Neural cell (in vitro differentiated cells): Measurements from ENCODE around the gene ITGA11. TPM values are rescaled to one million over a fixed set of nuclear protein-coding genes. Genes with fewer than 3 reads are reported as not detected.

Experiments used
- H2AFZ ChIP-seq: fragments of 200-600, 300-800 bp; sonication (generic), shearing (Covaris generic); 2 replicates; pipeline ENCODE4 v1.6.0; 2014; ENCODE audit warnings: low read depth, mild to moderate bottlenecking, antibody characterized with exemption, low read length, moderate library complexity
- H3F3A ChIP-seq: fragments of 200-600 bp; shearing (Covaris generic); 2 replicates; pipeline ENCODE4 v1.6.1; 2016; ENCODE audit warnings: mild to moderate bottlenecking, moderate library complexity, mixed read lengths, antibody characterized with exemption, low read length; ENCODE audit not compliant: insufficient read depth, poor library complexity, severe bottlenecking
- H3K27ac ChIP-seq: fragments of 200-600, 300-800 bp; sonication (generic), shearing (Covaris generic); 2 replicates; pipeline ENCODE4 v1.5.1; 2014; ENCODE audit warnings: mild to moderate bottlenecking, low read length, moderate library complexity
- H3K27me3 ChIP-seq: fragments of 300-800, 200-600 bp; sonication (generic), shearing (Covaris generic); 2 replicates; pipeline ENCODE4 v1.6.0; 2014; ENCODE audit warnings: mild to moderate bottlenecking, low read depth, low read length, moderate library complexity; ENCODE audit not compliant: insufficient read depth
- H3K36me3 ChIP-seq: fragments of 300-800, 200-600 bp; sonication (generic), shearing (Covaris generic); 2 replicates; pipeline ENCODE4 v1.5.1; 2014; ENCODE audit warnings: mild to moderate bottlenecking, antibody characterized with exemption, low read length, moderate library complexity; ENCODE audit not compliant: insufficient read depth
- H3K4me2 ChIP-seq: fragments of 300-800, 200-600 bp; sonication (generic), shearing (Covaris generic); 2 replicates; pipeline ENCODE4 v1.6.0; 2014; ENCODE audit warnings: mild to moderate bottlenecking, low read length
- H3K4me3 ChIP-seq: fragments of 300-800, 200-600 bp; sonication (generic), shearing (Covaris generic); 2 replicates; pipeline ENCODE4 v1.5.1; 2014; ENCODE audit warnings: mild to moderate bottlenecking, low read length, moderate library complexity
- H3K79me2 ChIP-seq: fragments of 200-600 bp; shearing (Covaris generic); replicated peaks from 2 replicates; pipeline ENCODE4 v1.6.0; 2014; ENCODE audit warnings: mild to moderate bottlenecking, low read length, moderate library complexity; ENCODE audit not compliant: insufficient read depth
- H3K9ac ChIP-seq: fragments of 300-800, 200-600 bp; sonication (generic), shearing (Covaris generic); 2 replicates; pipeline ENCODE4 v1.6.1; 2016; ENCODE audit warnings: mild to moderate bottlenecking, low read length, mixed read lengths
- H3K9me2 ChIP-seq: fragments of 200-600 bp; shearing (Covaris generic); 2 replicates; pipeline ENCODE4 v1.6.1; 2016; ENCODE audit warnings: mild to moderate bottlenecking, low read length, mixed read lengths; ENCODE audit not compliant: insufficient read depth
- H3K9me3 ChIP-seq: fragments of 200-600, 300-800 bp; sonication (generic), shearing (Covaris generic); 2 replicates; pipeline ENCODE4 v1.6.1; 2016; ENCODE audit warnings: mild to moderate bottlenecking, mixed run types, low read length, moderate library complexity, mixed read lengths
- H4K20me1 ChIP-seq: fragments of 200-600 bp; shearing (Covaris generic); 2 replicates; pipeline ENCODE4 v1.6.1; 2016; ENCODE audit warnings: mild to moderate bottlenecking, mixed run types; ENCODE audit not compliant: insufficient read depth
- EP300 ChIP-seq: fragments of 450-650 bp; conservative IDR thresholded peaks from 2 replicates; pipeline ENCODE4 v1.6.1; 2014; ENCODE audit warnings: antibody characterized with exemption, mild to moderate bottlenecking, moderate library complexity; ENCODE audit not compliant: poor library complexity, severe bottlenecking
- EZH2 ChIP-seq: fragments of 200-600, 300-800 bp; shearing (Covaris generic), sonication (generic); IDR thresholded peaks from 2 replicates; pipeline ENCODE4 v1.6.1; 2014; ENCODE audit warnings: antibody characterized with exemption, low read length, borderline replicate concordance, mild to moderate bottlenecking; ENCODE audit not compliant: insufficient read depth, poor library complexity, severe bottlenecking
- MXI1 ChIP-seq: fragments of 450-650 bp; conservative IDR thresholded peaks from 2 replicates; pipeline ENCODE4 v1.6.1; 2014; ENCODE audit warnings: antibody characterized with exemption, mild to moderate bottlenecking; ENCODE audit not compliant: poor library complexity, severe bottlenecking
- POLR2AphosphoS5 ChIP-seq: IDR thresholded peaks from 2 replicates; pipeline ENCODE4 v1.6.1; 2012
- RAD21 ChIP-seq: fragments of 450-650 bp; conservative IDR thresholded peaks from 2 replicates; pipeline ENCODE4 v1.6.1; 2014; ENCODE audit warnings: antibody characterized with exemption, mild to moderate bottlenecking, moderate library complexity
- SMC3 ChIP-seq: fragments of 450-650 bp; conservative IDR thresholded peaks from 2 replicates; pipeline ENCODE4 v1.6.1; 2014; ENCODE audit warnings: antibody characterized with exemption, mild to moderate bottlenecking, moderate library complexity; ENCODE audit not compliant: poor library complexity
- TAF1 ChIP-seq: IDR thresholded peaks from 2 replicates; pipeline ENCODE4 v1.6.1; 2012; ENCODE audit warnings: low read depth
- polyA plus RNA-seq: library from polyadenylated mRNA; depleted of rRNA; stranded (reverse); fragments of >200 nt; gene quantifications from 2 replicates; pipeline ENCODE4 v1.2.3, GENCODE V29; 2014
- TF ChIP-seq, protein P1 (sequence below): fragments of 450-650 bp; IDR thresholded peaks from 2 replicates; pipeline ENCODE4 v1.5.1; 2014; ENCODE audit warnings: antibody characterized with exemption, mild to moderate bottlenecking, moderate library complexity; ENCODE audit not compliant: poor library complexity, severe bottlenecking
- TF ChIP-seq, protein P2 (sequence below): IDR thresholded peaks from 2 replicates; pipeline ENCODE4 v1.6.1; 2012; ENCODE audit warnings: borderline replicate concordance

The ITGA11 gene
- polyA plus RNA-seq, 1 donor from 2014 or later, result not detected

- Histone ChIP-seq H3K9me2 (no peaks in the 10 kb centered on the region), H3K36me3 (no peaks in the 10 kb centered on the region), H3K4me3 (no peak overlapping the region), H3K79me2 (no peaks in the 10 kb centered on the region), H3F3A (no peaks in the 10 kb centered on the region), H3K9ac (no peak overlapping the region), H3K27ac (no peak overlapping the region), H3K4me2 (no peak overlapping the region), H3K27me3 (no peaks in the 10 kb centered on the region), H4K20me1 (no peaks in the 10 kb centered on the region), H3K9me3 (no peaks in the 10 kb centered on the region), H2AFZ (no peak overlapping the region)
- TF ChIP-seq, protein P1, sequence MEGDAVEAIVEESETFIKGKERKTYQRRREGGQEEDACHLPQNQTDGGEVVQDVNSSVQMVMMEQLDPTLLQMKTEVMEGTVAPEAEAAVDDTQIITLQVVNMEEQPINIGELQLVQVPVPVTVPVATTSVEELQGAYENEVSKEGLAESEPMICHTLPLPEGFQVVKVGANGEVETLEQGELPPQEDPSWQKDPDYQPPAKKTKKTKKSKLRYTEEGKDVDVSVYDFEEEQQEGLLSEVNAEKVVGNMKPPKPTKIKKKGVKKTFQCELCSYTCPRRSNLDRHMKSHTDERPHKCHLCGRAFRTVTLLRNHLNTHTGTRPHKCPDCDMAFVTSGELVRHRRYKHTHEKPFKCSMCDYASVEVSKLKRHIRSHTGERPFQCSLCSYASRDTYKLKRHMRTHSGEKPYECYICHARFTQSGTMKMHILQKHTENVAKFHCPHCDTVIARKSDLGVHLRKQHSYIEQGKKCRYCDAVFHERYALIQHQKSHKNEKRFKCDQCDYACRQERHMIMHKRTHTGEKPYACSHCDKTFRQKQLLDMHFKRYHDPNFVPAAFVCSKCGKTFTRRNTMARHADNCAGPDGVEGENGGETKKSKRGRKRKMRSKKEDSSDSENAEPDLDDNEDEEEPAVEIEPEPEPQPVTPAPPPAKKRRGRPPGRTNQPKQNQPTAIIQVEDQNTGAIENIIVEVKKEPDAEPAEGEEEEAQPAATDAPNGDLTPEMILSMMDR, result no peak
- no peak for TF ChIP-seq EZH2
- TF ChIP-seq, protein P2, sequence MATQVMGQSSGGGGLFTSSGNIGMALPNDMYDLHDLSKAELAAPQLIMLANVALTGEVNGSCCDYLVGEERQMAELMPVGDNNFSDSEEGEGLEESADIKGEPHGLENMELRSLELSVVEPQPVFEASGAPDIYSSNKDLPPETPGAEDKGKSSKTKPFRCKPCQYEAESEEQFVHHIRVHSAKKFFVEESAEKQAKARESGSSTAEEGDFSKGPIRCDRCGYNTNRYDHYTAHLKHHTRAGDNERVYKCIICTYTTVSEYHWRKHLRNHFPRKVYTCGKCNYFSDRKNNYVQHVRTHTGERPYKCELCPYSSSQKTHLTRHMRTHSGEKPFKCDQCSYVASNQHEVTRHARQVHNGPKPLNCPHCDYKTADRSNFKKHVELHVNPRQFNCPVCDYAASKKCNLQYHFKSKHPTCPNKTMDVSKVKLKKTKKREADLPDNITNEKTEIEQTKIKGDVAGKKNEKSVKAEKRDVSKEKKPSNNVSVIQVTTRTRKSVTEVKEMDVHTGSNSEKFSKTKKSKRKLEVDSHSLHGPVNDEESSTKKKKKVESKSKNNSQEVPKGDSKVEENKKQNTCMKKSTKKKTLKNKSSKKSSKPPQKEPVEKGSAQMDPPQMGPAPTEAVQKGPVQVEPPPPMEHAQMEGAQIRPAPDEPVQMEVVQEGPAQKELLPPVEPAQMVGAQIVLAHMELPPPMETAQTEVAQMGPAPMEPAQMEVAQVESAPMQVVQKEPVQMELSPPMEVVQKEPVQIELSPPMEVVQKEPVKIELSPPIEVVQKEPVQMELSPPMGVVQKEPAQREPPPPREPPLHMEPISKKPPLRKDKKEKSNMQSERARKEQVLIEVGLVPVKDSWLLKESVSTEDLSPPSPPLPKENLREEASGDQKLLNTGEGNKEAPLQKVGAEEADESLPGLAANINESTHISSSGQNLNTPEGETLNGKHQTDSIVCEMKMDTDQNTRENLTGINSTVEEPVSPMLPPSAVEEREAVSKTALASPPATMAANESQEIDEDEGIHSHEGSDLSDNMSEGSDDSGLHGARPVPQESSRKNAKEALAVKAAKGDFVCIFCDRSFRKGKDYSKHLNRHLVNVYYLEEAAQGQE, result no peak
- TF ChIP-seq POLR2AphosphoS5, result no peak
- TF ChIP-seq SMC3, result no peak
- no peak for TF ChIP-seq TAF1
- TF ChIP-seq MXI1, result no peak
- no peak for TF ChIP-seq RAD21
- TF ChIP-seq EP300, result no peak
These were observed 86.5 kb downstream of the ITGA11 start for GRCh38 chr15:68345481-68345880.

GRCh38 chr15:68344600-68344999, 87.4 kb downstream of the ITGA11 start:
- Histone ChIP-seq H3K27ac (no peak overlapping the region), H3K9me2 (no peaks in the 10 kb centered on the region), H4K20me1 (no peaks in the 10 kb centered on the region), H3K4me3 (no peak overlapping the region), H3F3A (no peaks in the 10 kb centered on the region), H3K9ac (no peak overlapping the region), H2AFZ (no peak overlapping the region), H3K9me3 (no peaks in the 10 kb centered on the region), H3K4me2 (no peak overlapping the region), H3K27me3 (no peaks in the 10 kb centered on the region), H3K79me2 (no peaks in the 10 kb centered on the region), H3K36me3 (no peaks in the 10 kb centered on the region)
- TF ChIP-seq POLR2AphosphoS5 (no peak), EP300 (no peak), MXI1 (no peak), SMC3 (no peak), TAF1 (no peak), EZH2 (no peak), RAD21 (no peak)
- TF ChIP-seq, protein P2, result no peak
- TF ChIP-seq, protein P1, result no peak
